IMR-90 (cell line): ENCODE results near the gene UNC93B1. TPM values are rescaled to one million over a fixed set of nuclear protein-coding genes. Genes with fewer than 3 reads are reported as not detected.
"Not testable (repeated sequence)": the region's sequence is repeated elsewhere in the genome, so short reads cannot be mapped to it uniquely, and the experiment has no call there.

Experiments
- ATAC-seq: fragments of 200-7000 bp; cut with Tn5 transposase; 2 replicates; pipeline ENCODE4 v1.9.1; 2020; ENCODE audit warnings: low read depth, mild to moderate bottlenecking, moderate library complexity
- BruUV-seq: library from RNA; stranded (reverse); fragments of 400-500 nt; replicated peaks from 2 replicates; lab custom pipeline; 2021; lab: Mats Ljungman, UMichigan
- CTCF ChIA-PET: fragments of 300-600 bp; formaldehyde crosslinking; extraction: SDS; loops from one replicate; lab custom pipeline; 2021; ENCODE audit warnings: antibody characterized with exemption; lab: Yijun Ruan, JAX
- POLR2A ChIA-PET: fragments of 300-600 bp; sonication (Branson Sonifier 250); formaldehyde crosslinking; loops from one replicate; lab custom pipeline; 2022; ENCODE audit warnings: antibody characterized with exemption; ENCODE audit not compliant: unreplicated experiment; lab: Charles Lee
- DNase-seq: peaks from one replicate; pipeline ENCODE4 v3.0.0; 2013
- H2AFZ ChIP-seq: replicated peaks from 2 replicates; pipeline ENCODE3; 2013; ENCODE audit warnings: low read length, mild to moderate bottlenecking; ENCODE audit not compliant: poor library complexity
- H2AK5ac ChIP-seq: 2 replicates; pipeline ENCODE4 v1.6.1; 2013; ENCODE audit warnings: low read depth, low read length, inconsistent platforms
- H2AK9ac ChIP-seq: replicated peaks from 2 replicates; pipeline ENCODE3; 2013; ENCODE audit warnings: mild to moderate bottlenecking, low read depth, low read length, moderate library complexity; ENCODE audit not compliant: poor library complexity
- H2BK120ac ChIP-seq: 2 replicates; pipeline ENCODE4 v1.6.1; 2013; ENCODE audit warnings: low read depth, low read length, inconsistent platforms
- H2BK15ac ChIP-seq: 3 replicates; pipeline ENCODE4 v1.6.1; 2013; ENCODE audit warnings: low read depth, low read length, inconsistent platforms
- H2BK20ac ChIP-seq: 2 replicates; pipeline ENCODE4 v1.6.1; 2013; ENCODE audit warnings: low read depth, mild to moderate bottlenecking, inconsistent platforms, low read length, moderate library complexity
- H2BK5ac ChIP-seq: 2 replicates; pipeline ENCODE4 v1.6.1; 2013; ENCODE audit warnings: mild to moderate bottlenecking, low read depth, low read length, inconsistent platforms; ENCODE audit not compliant: poor library complexity, severe bottlenecking
- H3K14ac ChIP-seq: replicated peaks from 2 replicates; pipeline ENCODE4 v1.6.1; 2013; ENCODE audit warnings: low read depth, low read length, inconsistent platforms
- H3K18ac ChIP-seq: 2 replicates; pipeline ENCODE4 v1.6.1; 2013; ENCODE audit warnings: low read depth, low read length, control low read depth
- H3K23ac ChIP-seq: 2 replicates; pipeline ENCODE4 v1.6.1; 2013; ENCODE audit warnings: low read depth, low read length, inconsistent platforms
- H3K27ac ChIP-seq: 2 replicates; pipeline ENCODE4 v1.5.1; 2013; ENCODE audit warnings: mild to moderate bottlenecking, control low read depth, low read length; ENCODE audit not compliant: insufficient read depth
- H3K27me3 ChIP-seq: 2 replicates; pipeline ENCODE4 v1.6.1; 2013; ENCODE audit warnings: low read length; ENCODE audit not compliant: control insufficient read depth, insufficient read depth
- H3K36me3 ChIP-seq: 2 replicates; pipeline ENCODE4 v1.6.1; 2013; ENCODE audit warnings: low read length, mixed read lengths; ENCODE audit not compliant: control insufficient read depth, insufficient read depth
- H3K4ac ChIP-seq: 2 replicates; pipeline ENCODE4 v1.6.1; 2013; ENCODE audit warnings: low read depth, low read length, inconsistent platforms
- H3K4me1 ChIP-seq: 2 replicates; pipeline ENCODE4 v1.6.1; 2013; ENCODE audit warnings: low read length, mixed read lengths; ENCODE audit not compliant: control insufficient read depth, insufficient read depth
- H3K4me2 ChIP-seq: 2 replicates; pipeline ENCODE4 v1.6.1; 2013; ENCODE audit warnings: low read depth, mild to moderate bottlenecking, control low read depth, low read length, moderate library complexity
- H3K4me3 ChIP-seq: 2 replicates; pipeline ENCODE4 v1.5.1; 2013; ENCODE audit warnings: low read depth, mild to moderate bottlenecking, control low read depth, low read length, moderate library complexity; ENCODE audit not compliant: insufficient read depth
- H3K56ac ChIP-seq: 2 replicates; pipeline ENCODE4 v1.6.1; 2013; ENCODE audit warnings: low read length, inconsistent platforms; ENCODE audit not compliant: insufficient read depth; ENCODE audit errors: extremely low read depth
- H3K79me1 ChIP-seq, 2 experiments: 2 replicates each; pipeline ENCODE4 v1.6.1; 2013; ENCODE audit warnings: low read length in 2 of 2, inconsistent platforms in 1 of 2, low read depth in 1 of 2
- H3K9ac ChIP-seq: 2 replicates; pipeline ENCODE4 v1.6.1; 2013; ENCODE audit warnings: low read depth, low read length, control low read depth
- H3K9me1 ChIP-seq: 2 replicates; pipeline ENCODE4 v1.6.1; 2013; ENCODE audit warnings: low read length, inconsistent platforms; ENCODE audit not compliant: insufficient read depth
- H3K9me3 ChIP-seq: 2 replicates; pipeline ENCODE4 v1.6.1; 2013; ENCODE audit warnings: low read length; ENCODE audit not compliant: control insufficient read depth, insufficient read depth
- H4K20me1 ChIP-seq: 2 replicates; pipeline ENCODE4 v1.6.1; 2013; ENCODE audit warnings: low read length, inconsistent platforms; ENCODE audit not compliant: insufficient read depth
- H4K5ac ChIP-seq: 2 replicates; pipeline ENCODE4 v1.6.1; 2013; ENCODE audit warnings: mild to moderate bottlenecking, low read depth, low read length, control low read depth
- H4K8ac ChIP-seq, 2 experiments: 2 replicates each; pipeline ENCODE4 v1.6.1; 2013; ENCODE audit warnings: low read depth in 2 of 2, low read length in 2 of 2, control low read depth in 1 of 2, inconsistent platforms in 1 of 2
- H4K91ac ChIP-seq: 2 replicates; pipeline ENCODE4 v1.6.1; 2013; ENCODE audit warnings: low read depth, low read length, inconsistent platforms; ENCODE audit not compliant: insufficient read depth
- WGBS, 2 experiments: methylation state at CpG; one replicate each; pipeline versions ENCODE4 v1.1.5 to v1.1.7; 2013; ENCODE audit warnings: missing lambda C conversion rate in 2 of 2; ENCODE audit not compliant: insufficient read length in 1 of 2; ENCODE audit errors: extremely low coverage in 2 of 2; 5-methylcytosine and 5-hydroxymethylcytosine counted together
- dilution Hi-C: fragments of 300-500 bp; cut with HindIII; formaldehyde crosslinking; loops from one replicate; pipeline ENCODE4 v1.14.3; 2018; ENCODE audit warnings: low sequenced_read_pairs; ENCODE audit not compliant: unreplicated experiment
- in situ Hi-C: fragments of 300-500 bp; cut with MboI; formaldehyde crosslinking; loops from 3 replicates; pipeline ENCODE4 v1.14.3; 2019; ENCODE audit warnings: low sequenced_read_pairs, inconsistent platforms, mixed read lengths
- intact Hi-C: fragments of 100-400 bp; cut with micrococcal nuclease; formaldehyde crosslinking; loops from 2 replicates; pipeline ENCODE4 v1.10.0; 2022
- polyA plus RNA-seq, 3 experiments: library from polyadenylated mRNA; depleted of rRNA; stranded (reverse); fragments of >200 nt; gene quantifications; 2 replicates each; pipeline ENCODE4 v1.2.3, GENCODE V29; 2012; ENCODE audit warnings: low replicate concordance in 1 of 3
- total RNA-seq: library from RNA; depleted of rRNA; stranded (reverse); fragments of >200 nt; gene quantifications from 2 replicates; pipeline ENCODE4 v1.2.3, GENCODE V29; 2012

UNC93B1 gene
- total and polyA plus RNA-seq, 2 of the 4 experiments (the other 2 are of a cell fraction) = 10.9 to 19.2 TPM

DNA sequence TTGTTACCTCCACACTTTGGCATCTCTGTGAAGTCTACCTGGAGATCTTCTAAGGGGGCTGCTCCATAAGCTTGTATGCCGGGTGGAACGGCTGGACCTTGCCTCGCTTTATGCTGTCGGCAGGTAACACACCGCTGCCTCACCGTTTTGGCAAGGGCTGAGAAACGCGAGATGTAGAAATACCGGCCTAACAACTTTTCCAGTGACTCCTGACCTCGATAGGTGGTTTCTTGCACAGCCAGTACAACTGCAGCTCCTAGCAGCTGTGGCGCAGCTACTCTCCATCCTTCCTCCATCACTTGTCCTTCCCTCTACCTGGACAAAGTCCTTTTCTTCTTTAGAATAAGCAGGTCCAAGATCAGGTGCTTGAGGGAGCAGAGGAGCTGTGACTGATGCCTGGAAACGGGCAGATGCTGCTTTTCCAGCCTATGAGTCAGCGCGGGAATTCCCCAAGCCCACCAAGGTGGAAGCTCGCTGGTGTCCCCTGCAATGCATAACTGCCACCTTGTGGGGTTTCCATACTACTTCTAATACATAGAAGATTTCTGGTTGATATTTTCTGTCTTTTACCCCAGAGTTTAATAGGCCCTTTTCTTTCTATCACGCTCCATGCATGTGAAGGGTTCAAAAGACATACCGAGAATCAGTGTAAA, 25.0 kb downstream of the UNC93B1 start:
- H2BK5ac ChIP-seq, H3K27ac ChIP-seq, intact Hi-C loops, H2AK9ac ChIP-seq, H2BK15ac ChIP-seq, H3K36me3 ChIP-seq, H3K56ac ChIP-seq, H2BK20ac ChIP-seq, H3K14ac ChIP-seq, H2BK120ac ChIP-seq, H3K79me1 ChIP-seq, H4K91ac ChIP-seq, CTCF ChIA-PET, H3K9me1 ChIP-seq, dilution Hi-C loops, H3K4me1 ChIP-seq, H3K9ac ChIP-seq, H2AFZ ChIP-seq, H3K18ac ChIP-seq, in situ Hi-C loops, POLR2A ChIA-PET, H4K5ac ChIP-seq, H3K9me3 ChIP-seq, H3K23ac ChIP-seq, BruUV-seq, H3K4me2 ChIP-seq, H4K8ac ChIP-seq, H4K20me1 ChIP-seq, ATAC-seq, H3K4me3 ChIP-seq, DNase-seq, H2AK5ac ChIP-seq, H3K4ac ChIP-seq: not testable (repeated sequence)
- H3K27me3 ChIP-seq = peaks cover 23% of the 10 kb centered on the region
- WGBS, 2 experiments = 65% methylated on average over 4 of the region's 17 CpGs; no CpG with 5 or more reads in 1 of the 2 experiments

DNA sequence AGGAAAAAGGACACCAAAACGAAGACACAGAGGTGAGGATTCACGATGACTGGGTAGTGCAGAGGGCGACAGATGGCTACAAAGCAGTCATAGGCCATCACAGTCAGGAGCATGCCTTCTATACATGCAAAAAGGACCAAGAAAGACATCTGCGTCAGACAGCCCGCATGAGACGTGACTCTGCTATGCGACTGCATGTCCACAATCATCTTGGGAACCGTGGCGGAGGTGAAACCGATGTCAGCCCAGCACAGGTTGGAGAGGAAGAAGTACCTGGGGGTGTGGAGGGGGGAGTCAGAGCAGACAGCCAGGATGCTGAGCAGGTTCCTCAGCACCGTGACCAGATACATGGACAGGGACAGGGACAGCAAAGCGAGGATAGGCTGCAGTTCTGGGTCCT, 29.2 kb downstream of the UNC93B1 start:
- BruUV-seq, H3K9ac ChIP-seq, H2AFZ ChIP-seq, H3K23ac ChIP-seq, H3K4ac ChIP-seq, H3K4me2 ChIP-seq, H3K14ac ChIP-seq, H3K4me3 ChIP-seq, H3K9me3 ChIP-seq, DNase-seq, H3K36me3 ChIP-seq, H2AK9ac ChIP-seq, H2BK120ac ChIP-seq, in situ Hi-C loops, POLR2A ChIA-PET, H2BK15ac ChIP-seq, H2AK5ac ChIP-seq, H4K8ac ChIP-seq, H3K27ac ChIP-seq, H4K20me1 ChIP-seq, ATAC-seq, H2BK5ac ChIP-seq, dilution Hi-C loops, H2BK20ac ChIP-seq, H3K79me1 ChIP-seq, H3K56ac ChIP-seq, intact Hi-C loops, H3K4me1 ChIP-seq, H3K9me1 ChIP-seq, CTCF ChIA-PET, H3K18ac ChIP-seq, H4K91ac ChIP-seq, H4K5ac ChIP-seq: not testable (repeated sequence)
- WGBS, 2 experiments = 69% methylated on average over 4 of the region's 12 CpGs; no CpG with 5 or more reads in 1 of the 2 experiments
- peaks cover 13% of the 10 kb centered on the region for H3K27me3 ChIP-seq
